ENCODE measurements around the gene EBF4. TPM values are rescaled to one million over a fixed set of nuclear protein-coding genes. Genes with fewer than 3 reads are reported as not detected.

Gene EBF4
- total RNA-seq, 1 experiment from 2014 or later: 2.7 TPM

GRCh38 chr20:2740702-2741101 lies 48.1 kb downstream of the EBF4 start:
- POLR2A ChIA-PET: no interaction called here
- no peak for DNase-seq (ENCODE audit: low spot score)
- H3K36me3 Mint-ChIP-seq: no peaks in the 10 kb centered on the region
- H3K4me1 Mint-ChIP-seq: peaks cover 24% of the 10 kb centered on the region
- ATAC-seq: no peak
- CTCF ChIA-PET: interaction anchor here (0.8 to 2.7 kb wide), 10 partner anchors 11 to 52 kb away, joined by 3 to 16 read pairs (median 4); no protein-coding TSS in a partner anchor
- H3K27ac Mint-ChIP-seq: no peak overlapping the region
- TF ChIP-seq ZNF263 (CRISPR knock-in tag; IDR thresholded peaks at IDR 0.05; ENCODE audit: low read depth) (no peak), ZBTB43 (CRISPR knock-in tag; IDR thresholded peaks at IDR 0.05) (no peak), ATF1 (CRISPR knock-in tag; IDR thresholded peaks at IDR 0.05) (no peak), USF1 (CRISPR knock-in tag; IDR thresholded peaks at IDR 0.05) (no peak), ATF2 (CRISPR knock-in tag; IDR thresholded peaks at IDR 0.05; ENCODE audit: borderline replicate concordance, low read depth) (no peak), TCF7 (CRISPR knock-in tag; IDR thresholded peaks at IDR 0.05; ENCODE audit: low read depth) (no peak), SMAD4 (CRISPR knock-in tag; IDR thresholded peaks at IDR 0.05) (no peak), TEAD1 (CRISPR knock-in tag; IDR thresholded peaks at IDR 0.05) (no peak), E2F5 (CRISPR knock-in tag; IDR thresholded peaks at IDR 0.05) (no peak), HMGA2 (CRISPR knock-in tag; IDR thresholded peaks at IDR 0.05) (no peak), ESRRA (CRISPR knock-in tag; IDR thresholded peaks at IDR 0.05; ENCODE audit: borderline replicate concordance) (no peak)
- peaks cover 52% of the 10 kb centered on the region for H3K27me3 Mint-ChIP-seq (ENCODE audit: low read depth)
- H3K9me3 Mint-ChIP-seq: no peaks in the 10 kb centered on the region
- no peak overlapping the region for H3K4me3 Mint-ChIP-seq

- Mint-ChIP-seq H3K9me3 (no peaks in the 10 kb centered on the region), H3K27ac (no peak overlapping the region), H3K27me3 (ENCODE audit: low read depth) (peaks cover 59% of the 10 kb centered on the region), H3K4me1 (peaks cover 24% of the 10 kb centered on the region), H3K4me3 (no peak overlapping the region), H3K36me3 (no peaks in the 10 kb centered on the region)
- DNase-seq (ENCODE audit: low spot score): no peak
- CTCF ChIA-PET: interaction anchor here (0.7 to 2.7 kb wide), 8 partner anchors 10 to 111 kb away, joined by 3 to 16 read pairs (median 5); no protein-coding TSS in a partner anchor
- POLR2A ChIA-PET: interaction anchor here (0.5 kb wide), 1 partner anchor 10 kb away, joined by 3 read pairs; no protein-coding TSS in a partner anchor
- ATAC-seq: no peak
- no peak for TF ChIP-seq ZNF138 (CRISPR knock-in tag; conservative IDR thresholded peaks at IDR 0.05)
Observed at GRCh38 chr20:2741463-2741862, 48.9 kb downstream of the EBF4 start.

- ChIA-PET POLR2A (interaction anchor here (0.6 kb wide), 1 partner anchor 202 kb away, joined by 4 read pairs; no protein-coding TSS in a partner anchor), CTCF (interaction anchor here (0.6 to 2.7 kb wide), 7 partner anchors 10 to 176 kb away, joined by 3 to 16 read pairs (median 6); no protein-coding TSS in a partner anchor)
- Mint-ChIP-seq H3K9me3 (no peaks in the 10 kb centered on the region), H3K27me3 (ENCODE audit: low read depth) (peaks cover 61% of the 10 kb centered on the region), H3K4me3 (no peak overlapping the region), H3K27ac (no peak overlapping the region), H3K4me1 (peaks cover 24% of the 10 kb centered on the region), H3K36me3 (no peaks in the 10 kb centered on the region)
- DNase-seq (ENCODE audit: low spot score) (no peak), ATAC-seq (no peak)
- TF ChIP-seq CREB1 (CRISPR knock-in tag; IDR thresholded peaks at IDR 0.05): no peak
- no peak for TF ChIP-seq ZNF396 (CRISPR knock-in tag; IDR thresholded peaks at IDR 0.05; ENCODE audit: borderline replicate concordance)
- TF ChIP-seq STAT6 (CRISPR knock-in tag; conservative IDR thresholded peaks at IDR 0.05; ENCODE audit: low read depth): no peak
- TF ChIP-seq CTCF (IDR thresholded peaks at IDR 0.05): no peak
- TF ChIP-seq AR (CRISPR knock-in tag; IDR thresholded peaks at IDR 0.05): no peak
- TF ChIP-seq TEAD1 (CRISPR knock-in tag; IDR thresholded peaks at IDR 0.05): no peak
- TF ChIP-seq MLX (CRISPR knock-in tag; IDR thresholded peaks at IDR 0.05): no peak
Observed at GRCh38 chr20:2741881-2742280, 49.3 kb downstream of the EBF4 start.
